ENCODE measurements around the gene TTC39C.
"Not testable (repeated sequence)": the region's sequence is repeated elsewhere in the genome, so short reads cannot be mapped to it uniquely, and the experiment has no call there.

Gene TTC39C

GRCh38 chr18:24018299-24018886 is 3.8 kb downstream of the TTC39C start:
- DNase-seq = no peak

- DNase-seq = no peak
These were observed 5.2 kb downstream of the TTC39C start for GRCh38 chr18:24019641-24020331.

GRCh38 chr18:24021505-24021904 is 7.0 kb downstream of the TTC39C start:
- DNase-seq = no peak

GRCh38 chr18:24022161-24022560 is 7.6 kb downstream of the TTC39C start:
- no peak for DNase-seq

- no peak for DNase-seq
These were observed 8.7 kb downstream of the TTC39C start for GRCh38 chr18:24023185-24023814.

- DNase-seq = no peak
These were observed 9.9 kb downstream of the TTC39C start for GRCh38 chr18:24024425-24024824.

- no peak for DNase-seq
These were observed 11.9 kb downstream of the TTC39C start for GRCh38 chr18:24026457-24026856.

GRCh38 chr18:24027156-24027827 is 12.7 kb downstream of the TTC39C start:
- DNase-seq = peak; percentile 90

- not testable (repeated sequence) for DNase-seq
These were observed 14.4 kb downstream of the TTC39C start for GRCh38 chr18:24028946-24029345.

- DNase-seq = no peak
These were observed 16.8 kb downstream of the TTC39C start for GRCh38 chr18:24031318-24031717.

- no peak for DNase-seq
These were observed 17.4 kb downstream of the TTC39C start for GRCh38 chr18:24031916-24032315.

- peak; percentile 64 for DNase-seq
These were observed 19.3 kb downstream of the TTC39C start for GRCh38 chr18:24033641-24034412.

GRCh38 chr18:24035316-24035715 is 20.8 kb downstream of the TTC39C start:
- no peak for DNase-seq

GRCh38 chr18:24039671-24040070 is 25.1 kb downstream of the TTC39C start:
- peak; percentile 95 for DNase-seq

GRCh38 chr18:24041691-24042090 is 27.1 kb downstream of the TTC39C start:
- peak; percentile 57 for DNase-seq

GRCh38 chr18:24043403-24043802 is 28.8 kb downstream of the TTC39C start:
- DNase-seq = no peak

- DNase-seq = no peak
These were observed 33.7 kb downstream of the TTC39C start for GRCh38 chr18:24048261-24048660.

- DNase-seq = no peak
These were observed 34.6 kb downstream of the TTC39C start for GRCh38 chr18:24049142-24049541.

- no peak for DNase-seq
These were observed 36.7 kb downstream of the TTC39C start for GRCh38 chr18:24051031-24051947.

- no peak for DNase-seq
These were observed 37.5 kb downstream of the TTC39C start for GRCh38 chr18:24052053-24052452.

GRCh38 chr18:24053211-24053610 is 38.7 kb downstream of the TTC39C start:
- DNase-seq = no peak

- no peak for DNase-seq
These were observed 39.6 kb downstream of the TTC39C start for GRCh38 chr18:24054130-24054529.

All from inflammatory macrophage treated with lipopolysaccharide for 4 hours (primary cell).